ENCODE measurements around the gene WNT6. TPM values are rescaled to one million over a fixed set of nuclear protein-coding genes. Genes with fewer than 3 reads are reported as not detected.

The WNT6 gene
- total and polyA plus RNA-seq, 3 experiments from 2014 or later: 0.27 to 0.42 (median 0.39) TPM

DNA sequence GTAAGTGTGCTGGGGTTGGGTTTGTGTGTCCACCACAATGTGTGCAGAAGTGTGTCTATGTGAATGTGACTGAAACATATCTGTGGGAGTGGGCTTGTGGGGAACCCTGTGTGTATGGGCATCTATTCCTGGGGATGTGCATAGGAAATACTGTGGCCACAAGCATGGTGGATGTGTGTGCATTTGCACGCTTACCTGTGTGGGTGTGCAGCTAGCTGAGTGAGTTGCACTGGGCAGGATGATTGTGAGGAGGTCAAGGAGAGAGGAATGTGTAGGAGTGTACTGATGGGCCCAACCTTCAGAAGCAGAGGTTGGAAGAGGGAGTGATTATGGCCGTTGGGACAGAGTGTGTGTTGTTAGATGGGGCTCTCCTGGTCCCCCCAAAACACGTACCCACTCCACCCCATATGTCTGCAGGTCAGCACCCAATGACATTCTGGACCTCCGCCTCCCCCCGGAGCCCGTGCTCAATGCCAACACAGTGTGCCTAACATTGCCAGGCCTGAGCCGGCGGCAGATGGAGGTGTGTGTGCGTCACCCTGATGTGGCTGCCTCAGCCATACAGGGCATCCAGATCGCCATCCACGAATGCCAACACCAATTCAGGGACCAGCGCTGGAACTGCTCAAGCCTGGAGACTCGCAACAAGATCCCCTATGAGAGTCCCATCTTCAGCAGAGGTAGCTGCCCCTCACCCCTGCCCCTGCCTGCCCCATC is 22.3 kb downstream of the WNT6 start:
- H3K27ac ChIP-seq (ENCODE audit: low read depth, low read length): no peak overlapping the region
- Mint-ChIP-seq H3K27me3 (peaks cover 0 to 15% of the 10 kb centered on the region in 2 donors), H3K27ac (peak overlapping the region in 7 of 8 donors; percentile 19 to 94 (median 74)), H3K4me1 (peaks cover 35 to 67% (median 48%) of the 10 kb centered on the region in 3 donors), H3K9me3 (no peaks in the 10 kb centered on the region), H3K36me3 (no peaks in the 10 kb centered on the region), H3K4me3 (peak overlapping the region; percentile 7 to 90 (median 78))
- H3K4me1 ChIP-seq (ENCODE audit: insufficient read depth, low read length): peaks cover 39% of the 10 kb centered on the region
- ChIA-PET CTCF (interaction anchor here (0.9 to 23.1 kb wide), 3 partner anchors 9 to 24 kb away, joined by 3 to 1010 read pairs (median 4); no protein-coding TSS in a partner anchor), POLR2A (interaction anchor here (7.7 kb wide), 1 partner anchor 13 kb away, joined by 130 read pairs; no protein-coding TSS in a partner anchor)
- peak in 1 of 5 donors; percentile 38 for DNase-seq
- H3K27me3 ChIP-seq (ENCODE audit: insufficient read depth, low read length, poor library complexity, severe bottlenecking): no peaks in the 10 kb centered on the region
- H3K36me3 ChIP-seq (ENCODE audit: insufficient read depth, low read length): no peaks in the 10 kb centered on the region
- no peaks in the 10 kb centered on the region for H3K9me3 ChIP-seq (ENCODE audit: low read length)
- H3K4me3 ChIP-seq (ENCODE audit: low read length): no peak overlapping the region

DNA sequence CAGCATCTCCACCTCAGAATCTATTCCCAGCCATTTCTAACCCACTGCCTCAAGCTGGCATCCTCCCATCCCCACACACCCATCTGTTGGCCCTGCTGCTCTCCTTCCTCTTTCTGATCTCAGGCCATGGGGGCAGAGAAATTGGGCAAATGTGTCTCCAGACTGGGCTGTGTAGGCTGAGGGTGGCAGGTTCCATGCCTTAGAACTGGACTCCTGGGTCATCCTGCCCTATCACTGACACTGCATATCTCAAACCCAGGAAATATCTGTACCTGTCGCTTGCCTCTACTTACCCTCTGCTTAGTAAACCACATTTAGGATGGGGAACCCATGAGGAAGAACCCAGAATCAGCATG is 22.8 kb downstream of the WNT6 start:
- Mint-ChIP-seq H3K27me3 (peaks cover 0 to 15% of the 10 kb centered on the region in 2 donors), H3K27ac (peak overlapping the region in 6 of 8 donors; percentile 19 to 88 (median 77)), H3K36me3 (no peaks in the 10 kb centered on the region), H3K9me3 (no peaks in the 10 kb centered on the region), H3K4me1 (peaks cover 35 to 64% (median 44%) of the 10 kb centered on the region in 3 donors), H3K4me3 (peak overlapping the region in 4 of 7 donors; percentile 27 to 41 (median 32))
- POLR2A ChIA-PET: interaction anchor here (7.7 kb wide), 1 partner anchor 12 kb away, joined by 130 read pairs; no protein-coding TSS in a partner anchor
- no peak for DNase-seq
- Histone ChIP-seq H3K9me3 (ENCODE audit: low read length) (no peaks in the 10 kb centered on the region), H3K27ac (ENCODE audit: low read depth, low read length) (no peak overlapping the region), H3K4me1 (ENCODE audit: insufficient read depth, low read length) (peaks cover 35% of the 10 kb centered on the region), H3K27me3 (ENCODE audit: insufficient read depth, low read length, poor library complexity, severe bottlenecking) (no peaks in the 10 kb centered on the region), H3K4me3 (ENCODE audit: low read length) (no peak overlapping the region), H3K36me3 (ENCODE audit: insufficient read depth, low read length) (no peaks in the 10 kb centered on the region)
- CTCF ChIA-PET: interaction anchor here (23.1 kb wide), 1 partner anchor 15 kb away, joined by 1010 read pairs; no protein-coding TSS in a partner anchor

DNA sequence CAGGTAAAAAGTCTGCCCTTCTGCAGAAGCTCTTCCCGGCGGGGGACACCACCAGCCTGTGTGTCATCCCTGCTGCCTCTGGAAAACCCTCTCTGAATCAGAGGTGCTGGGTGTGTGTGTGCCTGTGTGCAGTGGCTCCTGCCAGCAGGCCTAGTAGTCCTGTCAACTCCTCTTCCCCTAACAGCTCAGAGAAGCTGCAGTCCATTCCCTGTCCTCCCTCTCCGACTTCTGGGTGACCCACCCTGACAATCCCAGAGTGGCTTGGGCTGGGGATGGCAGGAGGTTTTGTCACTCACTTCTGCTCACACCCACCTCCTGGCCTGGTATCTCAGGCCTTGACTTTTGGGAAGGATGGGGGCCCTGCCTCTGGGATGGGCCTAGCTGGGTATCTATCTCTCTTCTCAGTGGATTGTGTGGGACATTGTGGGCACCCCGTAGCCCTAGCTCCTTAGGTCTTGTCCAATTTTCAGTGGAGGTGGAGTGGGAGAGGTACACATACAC is 23.3 kb downstream of the WNT6 start:
- H3K9me3 ChIP-seq (ENCODE audit: low read length): no peaks in the 10 kb centered on the region
- H3K27ac Mint-ChIP-seq: peak overlapping the region in 7 of 8 donors; percentile 19 to 92 (median 81)
- no peak overlapping the region for H3K27ac ChIP-seq (ENCODE audit: low read depth, low read length)
- H3K9me3 Mint-ChIP-seq: no peaks in the 10 kb centered on the region
- no peaks in the 10 kb centered on the region for H3K27me3 ChIP-seq (ENCODE audit: insufficient read depth, low read length, poor library complexity, severe bottlenecking)
- ChIA-PET POLR2A (interaction anchor here (7.7 kb wide), 1 partner anchor 12 kb away, joined by 130 read pairs; no protein-coding TSS in a partner anchor), CTCF (interaction anchor here (23.1 kb wide), 1 partner anchor 14 kb away, joined by 1010 read pairs; no protein-coding TSS in a partner anchor)
- H3K4me3 Mint-ChIP-seq: peak overlapping the region; percentile 25 to 72 (median 51)
- H3K4me3 ChIP-seq (ENCODE audit: low read length): no peak overlapping the region
- H3K4me1 ChIP-seq (ENCODE audit: insufficient read depth, low read length): peaks cover 35% of the 10 kb centered on the region
- peaks cover 0 to 15% of the 10 kb centered on the region in 2 donors for H3K27me3 Mint-ChIP-seq
- H3K36me3 Mint-ChIP-seq: no peaks in the 10 kb centered on the region
- H3K4me1 Mint-ChIP-seq: peaks cover 36 to 64% (median 44%) of the 10 kb centered on the region in 3 donors
- peak in 1 of 5 donors; percentile 36 for DNase-seq
- no peaks in the 10 kb centered on the region for H3K36me3 ChIP-seq (ENCODE audit: insufficient read depth, low read length)

DNA sequence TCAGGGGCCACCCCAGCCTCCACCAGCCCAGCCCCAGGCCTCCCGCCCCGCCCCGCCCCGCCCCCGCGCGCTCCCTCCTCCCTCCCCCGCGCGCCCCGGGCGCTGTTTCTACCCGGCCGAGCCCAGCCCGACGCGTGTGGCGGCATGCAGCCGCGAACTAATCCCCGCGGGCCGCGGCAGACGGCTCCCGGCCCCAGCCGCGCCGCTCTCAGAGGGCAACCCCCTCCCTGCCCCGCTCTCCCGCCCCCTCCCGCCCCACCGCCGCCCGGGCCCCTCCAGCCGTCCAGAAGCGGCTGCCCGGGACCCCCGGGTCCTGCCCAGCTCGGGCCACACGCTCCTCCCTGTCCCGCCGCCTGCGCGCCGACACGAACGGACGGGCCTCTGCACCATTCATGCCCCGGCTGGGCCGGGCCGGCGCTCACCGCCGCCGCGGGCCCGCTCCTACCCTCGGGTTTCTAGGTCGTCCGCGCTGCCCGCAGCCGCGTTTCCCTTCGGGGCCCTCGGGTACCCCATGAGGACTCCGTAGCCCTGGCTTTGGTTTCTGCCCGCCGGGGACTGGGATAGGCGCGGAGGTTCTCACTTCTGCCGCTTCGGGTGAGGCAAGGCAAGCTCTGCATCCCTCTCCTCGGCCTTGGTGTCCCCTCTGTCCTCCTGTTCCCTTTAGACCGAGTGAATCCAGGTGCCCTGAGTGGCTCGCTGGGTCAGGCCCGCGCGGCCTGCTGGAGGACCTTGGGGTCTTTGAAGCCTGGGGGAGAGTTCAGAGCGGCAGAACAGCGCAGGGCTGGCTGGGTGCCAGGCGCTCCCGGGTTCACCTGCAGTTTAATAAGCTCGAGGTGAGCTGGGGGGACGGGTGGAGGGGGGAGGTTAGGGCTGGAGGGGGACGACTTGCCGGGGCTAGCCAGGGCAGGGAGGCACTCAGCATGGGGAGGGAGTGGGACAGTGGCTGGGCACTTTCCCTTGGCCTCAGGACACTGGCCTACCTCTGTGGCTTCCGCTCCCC is 24.2 kb downstream of the WNT6 start:
- Mint-ChIP-seq H3K4me3 (peak overlapping the region; percentile 28 to 76 (median 67)), H3K27ac (peak overlapping the region in 7 of 8 donors; percentile 48 to 96 (median 81))
- peaks cover 35% of the 10 kb centered on the region for H3K4me1 ChIP-seq (ENCODE audit: insufficient read depth, low read length)

DNA sequence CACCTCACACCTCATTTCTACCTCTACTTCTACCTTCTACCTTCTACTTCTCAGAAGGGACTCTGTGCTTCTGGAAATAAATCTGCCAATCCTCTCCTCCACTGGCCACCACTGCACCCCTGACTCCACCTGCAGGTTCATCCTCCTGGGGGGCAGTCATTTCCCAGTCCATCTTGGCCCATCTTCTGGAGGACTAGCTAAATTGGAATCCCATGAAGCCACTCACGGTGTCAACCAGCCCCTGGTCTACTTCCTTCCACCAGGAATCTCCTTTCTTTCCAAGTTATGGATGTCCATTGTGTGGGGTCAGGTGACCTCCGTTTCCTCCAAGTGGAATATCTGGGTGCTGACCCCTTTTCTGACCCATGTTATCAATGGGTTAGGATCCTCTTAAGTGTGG is 24.9 kb downstream of the WNT6 start:
- peak overlapping the region; percentile 1 to 76 (median 62) for H3K4me3 Mint-ChIP-seq

More for the DNA sequence above, 24.2 kb downstream of the WNT6 start:
- Mint-ChIP-seq H3K4me1 (peaks cover 36 to 64% (median 44%) of the 10 kb centered on the region in 3 donors), H3K27me3 (peaks cover 0 to 15% of the 10 kb centered on the region in 2 donors), H3K36me3 (no peaks in the 10 kb centered on the region), H3K9me3 (no peaks in the 10 kb centered on the region)
- no peak overlapping the region for H3K27ac ChIP-seq (ENCODE audit: low read depth, low read length)
- no peak overlapping the region for H3K4me3 ChIP-seq (ENCODE audit: low read length)
- no peaks in the 10 kb centered on the region for H3K36me3 ChIP-seq (ENCODE audit: insufficient read depth, low read length)
- peak in 1 of 5 donors; percentile 62 for DNase-seq
- ChIA-PET POLR2A (interaction anchor here (7.7 kb wide), 1 partner anchor 11 kb away, joined by 130 read pairs; no protein-coding TSS in a partner anchor), CTCF (interaction anchor here (23.1 kb wide), 1 partner anchor 13 kb away, joined by 1010 read pairs; no protein-coding TSS in a partner anchor)
- no peaks in the 10 kb centered on the region for H3K27me3 ChIP-seq (ENCODE audit: insufficient read depth, low read length, poor library complexity, severe bottlenecking)
- no peaks in the 10 kb centered on the region for H3K9me3 ChIP-seq (ENCODE audit: low read length)

DNA sequence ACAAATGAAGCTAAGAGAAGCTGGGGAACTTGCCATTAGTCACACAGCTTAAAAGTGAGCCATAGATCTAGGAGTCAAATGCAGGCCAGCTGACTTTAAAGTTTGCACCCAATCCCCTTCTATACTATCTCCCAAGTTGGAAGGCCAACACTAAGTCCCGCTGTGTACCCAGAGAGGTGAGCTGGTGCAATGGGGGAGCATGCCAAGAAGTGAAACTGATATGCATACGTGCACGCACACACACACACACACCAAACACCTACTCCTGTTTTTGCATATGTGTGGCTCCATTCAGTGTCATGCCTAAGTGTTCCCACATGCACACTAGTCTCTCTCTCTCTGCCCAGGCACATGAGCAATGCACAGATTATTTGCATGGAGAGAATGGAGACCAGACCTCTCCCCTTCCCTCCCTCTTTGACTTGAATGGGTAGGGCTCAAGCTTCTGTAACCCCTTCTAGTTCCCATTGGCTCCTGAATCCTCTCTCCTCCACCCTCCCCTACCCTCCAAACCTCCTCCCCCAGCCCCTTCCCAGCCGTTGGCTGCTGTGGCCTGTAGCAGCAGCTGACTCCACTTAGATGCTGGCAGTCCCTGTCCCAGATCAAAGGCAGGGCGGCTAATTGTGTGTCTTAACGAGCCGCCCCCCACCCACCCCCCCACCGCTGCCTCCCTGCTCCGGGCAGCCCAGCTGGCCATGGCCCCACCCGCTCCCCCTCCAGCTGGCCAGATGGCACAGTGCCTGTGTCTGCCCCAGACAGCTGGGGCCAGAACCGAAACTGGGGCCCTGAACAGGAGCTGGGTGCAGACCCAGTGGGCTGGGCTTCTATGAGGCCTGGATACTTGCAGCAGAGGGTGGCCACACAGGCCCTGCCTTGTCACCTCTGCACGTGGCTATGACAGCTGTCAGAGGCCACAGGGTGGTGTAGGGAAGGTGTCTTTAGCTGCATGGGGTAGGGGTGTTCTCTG is 26.7 kb downstream of the WNT6 start:
- Mint-ChIP-seq H3K27me3 (peaks cover 0 to 11% of the 10 kb centered on the region in 2 donors), H3K4me3 (no peak overlapping the region), H3K36me3 (peaks cover 0 to 2% (median 0%) of the 10 kb centered on the region in 3 donors), H3K9me3 (no peaks in the 10 kb centered on the region), H3K27ac (peak overlapping the region in 3 of 8 donors; percentile 22 to 49 (median 38)), H3K4me1 (peaks cover 23 to 51% (median 35%) of the 10 kb centered on the region in 3 donors)
- Histone ChIP-seq H3K27me3 (ENCODE audit: insufficient read depth, low read length, poor library complexity, severe bottlenecking) (no peaks in the 10 kb centered on the region), H3K9me3 (ENCODE audit: low read length) (no peaks in the 10 kb centered on the region), H3K4me3 (ENCODE audit: low read length) (no peak overlapping the region), H3K27ac (ENCODE audit: low read depth, low read length) (no peak overlapping the region), H3K36me3 (ENCODE audit: insufficient read depth, low read length) (no peaks in the 10 kb centered on the region), H3K4me1 (ENCODE audit: insufficient read depth, low read length) (peaks cover 18% of the 10 kb centered on the region)
- CTCF ChIA-PET: interaction anchor here (1.7 to 23.1 kb wide), 5 partner anchors 10 to 94 kb away, joined by 3 to 1010 read pairs (median 5); no protein-coding TSS in a partner anchor
- POLR2A ChIA-PET: interaction anchor here (0.8 kb wide), 1 partner anchor 10 kb away, joined by 3 read pairs; no protein-coding TSS in a partner anchor
- peak in 1 of 5 donors; percentile 39 for DNase-seq

More for the DNA sequence above, 24.9 kb downstream of the WNT6 start:
- H3K27me3 ChIP-seq (ENCODE audit: insufficient read depth, low read length, poor library complexity, severe bottlenecking): no peaks in the 10 kb centered on the region
- no peaks in the 10 kb centered on the region for H3K9me3 ChIP-seq (ENCODE audit: low read length)
- no peaks in the 10 kb centered on the region for H3K36me3 Mint-ChIP-seq
- H3K9me3 Mint-ChIP-seq: no peaks in the 10 kb centered on the region
- CTCF ChIA-PET: interaction anchor here (1.1 to 23.1 kb wide), 3 partner anchors 8 to 28 kb away, joined by 3 to 1010 read pairs (median 61); no protein-coding TSS in a partner anchor
- peaks cover 32 to 60% (median 40%) of the 10 kb centered on the region in 3 donors for H3K4me1 Mint-ChIP-seq
- DNase-seq: peak in 1 of 5 donors; percentile 21
- no peak overlapping the region for H3K27ac ChIP-seq (ENCODE audit: low read depth, low read length)
- H3K27me3 Mint-ChIP-seq: peaks cover 0 to 13% of the 10 kb centered on the region in 2 donors
- POLR2A ChIA-PET: interaction anchor here (7.7 kb wide), 1 partner anchor 10 kb away, joined by 130 read pairs; no protein-coding TSS in a partner anchor
- H3K4me3 ChIP-seq (ENCODE audit: low read length): no peak overlapping the region
- H3K36me3 ChIP-seq (ENCODE audit: insufficient read depth, low read length): no peaks in the 10 kb centered on the region
- peaks cover 30% of the 10 kb centered on the region for H3K4me1 ChIP-seq (ENCODE audit: insufficient read depth, low read length)
- peak overlapping the region; percentile 12 to 96 (median 62) for H3K27ac Mint-ChIP-seq
